Stomach (tissue), 4 donors: Measurements from ENCODE around the gene LDB3.

Experiments used
- EP300 ChIP-seq: sonication (generic); formaldehyde crosslinking; IDR thresholded peaks from one replicate; pipeline ENCODE4 v1.6.1; 2017; ENCODE audit warnings: antibody characterized with exemption
- POLR2A ChIP-seq, 4 donors: fragments of 450-650 bp; IDR thresholded peaks; one replicate each; pipeline ENCODE4 v1.6.1; 2016; ENCODE audit warnings: antibody characterized with exemption in 4 of 4, control low read depth in 2 of 4, mild to moderate bottlenecking in 1 of 4, moderate library complexity in 1 of 4
- POLR2AphosphoS5 ChIP-seq, 3 donors: sonication (generic); formaldehyde crosslinking; IDR thresholded peaks; one replicate each; pipeline ENCODE4 v1.6.1; 2016; ENCODE audit warnings: antibody characterized with exemption in 3 of 3
- TF ChIP-seq, protein P1 (sequence below), 7 experiments: fragments of 450-650 bp in 4 of 7; fragments of 200-600 bp in 3 of 7; sonication (generic) in 3 of 7; IDR thresholded peaks; one replicate each; pipeline ENCODE4 v1.5.1; 2016 to 2019; ENCODE audit warnings: antibody characterized with exemption in 7 of 7, control low read depth in 2 of 7, mild to moderate bottlenecking in 1 of 7

- TF ChIP-seq, protein P1, sequence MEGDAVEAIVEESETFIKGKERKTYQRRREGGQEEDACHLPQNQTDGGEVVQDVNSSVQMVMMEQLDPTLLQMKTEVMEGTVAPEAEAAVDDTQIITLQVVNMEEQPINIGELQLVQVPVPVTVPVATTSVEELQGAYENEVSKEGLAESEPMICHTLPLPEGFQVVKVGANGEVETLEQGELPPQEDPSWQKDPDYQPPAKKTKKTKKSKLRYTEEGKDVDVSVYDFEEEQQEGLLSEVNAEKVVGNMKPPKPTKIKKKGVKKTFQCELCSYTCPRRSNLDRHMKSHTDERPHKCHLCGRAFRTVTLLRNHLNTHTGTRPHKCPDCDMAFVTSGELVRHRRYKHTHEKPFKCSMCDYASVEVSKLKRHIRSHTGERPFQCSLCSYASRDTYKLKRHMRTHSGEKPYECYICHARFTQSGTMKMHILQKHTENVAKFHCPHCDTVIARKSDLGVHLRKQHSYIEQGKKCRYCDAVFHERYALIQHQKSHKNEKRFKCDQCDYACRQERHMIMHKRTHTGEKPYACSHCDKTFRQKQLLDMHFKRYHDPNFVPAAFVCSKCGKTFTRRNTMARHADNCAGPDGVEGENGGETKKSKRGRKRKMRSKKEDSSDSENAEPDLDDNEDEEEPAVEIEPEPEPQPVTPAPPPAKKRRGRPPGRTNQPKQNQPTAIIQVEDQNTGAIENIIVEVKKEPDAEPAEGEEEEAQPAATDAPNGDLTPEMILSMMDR (IDR thresholded peaks at IDR 0.05) = no peak
- no peak for TF ChIP-seq POLR2A (IDR thresholded peaks at IDR 0.05)
- TF ChIP-seq POLR2AphosphoS5 (IDR thresholded peaks at IDR 0.05) = no peak
- no peak for TF ChIP-seq EP300
These were observed 41.3 kb downstream of the LDB3 start for GRCh38 chr10:86709396-86710185.
